Stimulated activated CD4-positive, alpha-beta T cell treated with anti-CD3 and anti-CD28 coated beads, Interleukin-1b, Interleukin-23, amount 100 ng/mL, for 48 hours (primary cell): Measurements from ENCODE around the gene ITPKB.
A peak's percentile ranks its signal among the peaks of the same experiment; 100 is the strongest.

Experiments
- DNase-seq: peaks from one replicate; pipeline ENCODE4 v3.0.0-alpha.2; 2020

The ITPKB gene

GRCh38 chr1:226682871-226683814 lies 55.9 kb downstream of the ITPKB start:
- peak; percentile 51 for DNase-seq

GRCh38 chr1:226681652-226682493 lies 57.2 kb downstream of the ITPKB start:
- DNase-seq = no peak

- DNase-seq = no peak
Observed at GRCh38 chr1:226680653-226681052, 58.4 kb downstream of the ITPKB start.

DNA sequence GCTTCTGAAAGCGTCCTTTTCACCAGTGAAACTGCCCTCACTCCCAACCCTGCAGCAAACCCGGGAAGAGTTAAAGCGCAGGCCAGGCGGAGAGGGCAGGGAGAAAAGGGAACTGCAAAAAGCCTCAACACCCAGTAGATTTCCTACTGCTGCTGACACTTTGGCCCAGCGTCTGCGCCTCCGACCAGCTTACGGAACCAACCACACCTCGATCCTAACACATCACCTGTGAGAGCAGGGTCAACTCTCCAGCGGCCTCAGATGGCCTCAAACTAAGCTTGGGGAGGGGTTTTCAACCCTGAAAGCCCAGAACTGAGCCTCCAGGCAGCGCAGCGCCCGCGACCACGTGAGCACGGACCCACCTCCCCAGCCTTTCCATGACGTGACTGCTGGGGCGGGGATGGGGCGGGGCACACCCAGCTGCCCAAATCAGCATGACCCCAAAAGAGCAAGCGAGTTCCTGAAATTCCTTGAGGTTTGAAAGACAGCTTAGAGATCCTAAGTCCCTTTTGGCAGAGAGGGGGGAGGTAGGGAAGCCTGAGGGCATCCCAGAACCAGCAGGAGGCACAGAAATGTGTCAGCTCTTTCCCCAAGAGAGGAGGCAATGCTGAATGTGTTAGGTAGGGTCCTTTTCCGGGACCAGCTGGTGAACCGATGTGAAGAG lies 59.1 kb downstream of the ITPKB start:
- peak; percentile 76 for DNase-seq

DNA sequence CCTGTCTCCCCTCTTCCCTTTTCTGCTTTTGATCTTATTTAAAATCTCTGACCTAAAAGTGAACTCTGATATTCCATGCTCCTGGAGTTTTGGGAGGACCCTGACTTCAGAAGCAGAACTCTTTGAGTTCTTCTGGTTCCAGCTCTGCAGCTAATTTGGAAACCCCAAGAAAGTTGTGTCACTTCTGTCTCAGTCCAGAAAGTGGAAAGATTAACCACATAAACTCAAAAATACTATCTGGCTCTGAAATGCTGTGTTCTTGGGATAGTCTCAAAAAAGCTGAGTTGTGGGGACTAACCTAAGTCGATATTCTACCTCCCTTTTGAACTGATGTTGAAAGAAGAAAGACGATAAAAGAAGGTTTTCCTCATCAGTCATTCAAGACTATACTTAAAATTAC lies 59.8 kb downstream of the ITPKB start:
- no peak for DNase-seq

DNA sequence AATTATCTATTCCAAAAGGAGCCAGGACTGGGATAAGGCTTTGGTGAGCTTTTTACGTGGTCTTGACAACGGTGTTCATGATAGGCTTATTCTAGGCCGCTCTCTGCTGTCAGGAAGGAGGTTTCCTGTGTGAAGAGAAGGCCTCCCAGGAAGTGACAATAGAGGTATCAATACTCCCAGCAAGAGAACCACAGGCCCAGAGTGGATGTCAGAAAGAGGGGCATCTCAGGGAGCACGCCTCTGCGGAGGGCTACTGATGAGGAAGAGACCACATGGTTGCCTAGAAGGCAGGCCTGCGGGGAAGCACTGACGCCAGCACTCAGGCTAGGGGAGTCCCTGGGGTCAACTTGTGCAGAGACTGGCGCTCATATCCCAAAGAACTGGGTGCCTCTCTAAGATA lies 60.4 kb downstream of the ITPKB start:
- DNase-seq = no peak

DNA sequence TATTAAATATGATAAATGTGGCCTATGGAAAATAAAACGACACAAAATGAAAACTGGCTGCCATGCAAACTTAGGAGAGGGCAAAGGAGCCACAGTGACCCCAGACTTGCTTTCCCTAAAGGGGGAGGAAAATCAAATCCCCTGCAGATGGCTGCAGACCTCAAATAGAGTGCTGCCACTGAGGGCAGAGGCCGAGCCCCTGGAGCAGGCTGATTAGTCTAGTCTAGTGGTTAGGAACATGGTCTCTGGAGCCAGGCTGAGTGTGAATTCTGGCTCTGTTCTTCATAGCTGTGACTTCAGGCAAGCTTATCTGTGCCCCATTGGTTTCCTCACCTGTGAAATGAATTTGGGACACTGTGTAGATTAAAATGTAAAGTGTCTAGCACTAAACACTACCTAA lies 60.8 kb downstream of the ITPKB start:
- DNase-seq = no peak

DNA sequence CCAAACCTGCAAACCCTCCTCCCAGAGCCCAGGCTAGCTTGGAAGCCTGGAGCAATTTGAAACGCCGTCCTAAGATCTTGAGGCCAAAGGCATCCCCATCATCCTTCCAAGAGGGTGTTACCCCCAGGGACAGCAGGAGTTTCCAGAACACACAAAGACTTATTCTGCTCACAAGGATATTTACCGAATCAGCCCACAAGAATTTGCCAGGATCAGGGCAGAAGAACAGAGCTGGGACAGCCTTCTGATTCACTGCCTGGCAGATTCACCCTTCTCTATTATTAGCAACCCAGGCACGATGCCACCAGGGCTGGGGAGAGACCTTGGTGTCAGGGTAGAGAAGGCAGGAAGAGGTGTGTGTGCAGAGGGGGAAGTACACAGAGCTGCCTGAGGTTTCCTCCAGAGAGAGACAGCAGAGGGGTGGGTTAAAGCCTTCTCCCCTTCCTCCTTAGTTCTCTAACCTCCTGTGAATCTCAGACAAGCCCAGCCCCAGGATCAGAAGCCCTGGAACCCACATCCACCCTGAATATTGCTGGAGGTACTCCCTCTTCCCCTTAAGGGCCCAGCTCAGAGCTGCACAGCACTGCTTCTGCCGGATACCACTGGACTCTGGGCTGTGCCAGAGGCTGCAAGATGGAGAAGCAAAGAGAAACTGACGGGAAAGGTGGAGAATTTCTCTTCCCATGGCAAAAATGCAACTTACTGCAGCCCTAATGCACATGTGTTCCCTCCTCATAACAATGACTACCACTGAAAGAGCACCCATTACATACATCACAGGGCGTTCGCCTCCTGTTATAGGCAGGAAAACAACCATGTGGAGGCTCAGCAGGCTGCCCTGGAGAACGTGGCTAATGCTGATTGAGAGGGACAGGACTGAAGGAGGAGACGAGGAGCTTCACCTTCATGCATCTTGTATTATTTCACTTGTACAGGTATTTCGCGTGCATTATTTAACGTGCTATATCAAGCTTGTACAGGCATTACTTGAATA lies 61.8 kb downstream of the ITPKB start:
- DNase-seq = peak; percentile 71

GRCh38 chr1:226676381-226676780 lies 62.7 kb downstream of the ITPKB start:
- DNase-seq = no peak

DNA sequence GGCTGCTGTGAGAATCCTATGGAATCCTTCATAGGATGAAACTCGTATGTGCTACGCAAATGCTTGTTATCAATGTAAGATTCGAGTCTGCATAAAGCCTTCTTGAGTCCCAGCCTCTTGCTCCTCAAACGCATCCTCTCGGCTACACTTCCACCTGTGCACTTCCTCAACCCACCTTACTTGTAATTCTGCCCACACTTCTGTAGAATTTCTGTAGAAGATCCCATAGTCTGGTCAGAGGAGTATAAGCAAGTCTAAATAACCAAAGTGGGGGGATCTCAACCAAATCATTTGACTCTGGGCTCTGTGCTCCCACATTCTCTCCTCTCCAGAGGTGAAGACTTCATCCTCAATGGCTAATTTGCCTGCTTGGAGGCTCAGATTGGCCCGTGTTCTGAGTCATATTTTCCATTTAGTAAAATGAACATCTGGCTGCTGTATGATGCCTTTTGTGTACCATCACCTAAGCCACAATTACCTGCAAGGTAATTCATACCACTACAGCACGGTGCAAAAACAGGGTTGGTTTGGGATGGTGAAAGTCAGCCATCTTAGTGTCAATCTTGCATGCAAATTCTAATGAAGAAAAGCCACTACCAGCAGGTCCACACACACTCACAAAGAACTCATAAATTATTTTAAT lies 63.2 kb downstream of the ITPKB start:
- peak; percentile 42 for DNase-seq

GRCh38 chr1:226674892-226675714 lies 64.0 kb downstream of the ITPKB start:
- peak; percentile 71 for DNase-seq

DNA sequence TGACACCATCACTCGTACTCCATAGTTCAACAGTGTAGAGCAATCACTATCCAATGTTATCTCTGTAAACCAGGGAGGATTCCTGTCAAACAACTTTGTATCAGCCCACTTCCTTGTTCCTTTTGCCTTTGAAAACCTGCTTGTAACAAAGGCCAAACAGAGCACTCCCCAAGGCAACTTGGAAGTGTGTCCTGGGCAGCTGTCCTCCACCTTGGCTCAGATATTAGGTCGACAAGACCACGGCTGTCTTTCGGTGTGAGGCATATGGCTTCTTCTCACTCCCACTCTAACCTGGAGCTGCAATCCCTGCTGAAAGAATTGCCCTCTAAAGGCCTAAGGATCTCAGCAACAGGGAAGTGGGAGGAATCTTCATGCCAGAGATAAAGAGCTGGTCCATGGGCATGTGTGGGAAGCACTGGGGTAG lies 66.7 kb downstream of the ITPKB start:
- no peak for DNase-seq

DNA sequence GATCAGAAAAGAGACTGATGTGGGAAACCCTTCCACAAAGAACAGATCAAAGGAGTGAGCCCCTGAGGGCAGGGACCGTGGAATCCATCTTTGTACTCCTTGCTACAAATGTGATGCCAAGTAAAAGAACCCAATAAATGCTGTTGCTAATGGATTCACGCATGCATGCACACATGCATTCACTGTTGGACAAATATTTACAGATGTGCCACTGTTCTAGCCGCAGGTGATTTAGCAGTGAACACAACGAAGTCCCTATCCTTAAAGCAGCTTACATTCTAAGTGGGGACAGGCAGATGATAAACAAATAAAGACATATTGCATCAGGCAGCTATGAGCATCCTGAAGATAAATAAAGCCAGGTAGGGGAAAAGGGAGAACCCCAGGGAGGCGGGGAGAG lies 67.8 kb downstream of the ITPKB start:
- DNase-seq = no peak

DNA sequence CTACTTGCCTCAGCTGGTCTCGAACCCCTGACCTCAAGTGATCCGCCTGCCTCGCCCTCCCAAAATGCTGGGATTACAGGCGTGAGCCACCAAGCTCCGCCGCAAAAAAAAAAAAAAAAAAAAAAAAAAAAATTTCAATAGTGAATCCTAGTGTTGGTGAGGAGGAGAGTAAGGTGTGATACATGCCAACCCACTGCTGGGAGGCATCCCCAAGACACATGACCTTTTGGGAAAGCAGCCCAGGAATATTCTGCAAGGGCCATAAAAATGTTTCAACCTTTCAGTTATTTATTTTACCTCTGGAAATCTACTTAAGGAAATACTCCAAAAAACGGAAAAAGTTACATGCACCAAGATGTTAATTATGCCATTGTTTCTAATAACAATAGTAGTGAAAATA lies 69.0 kb downstream of the ITPKB start:
- DNase-seq = no peak

DNA sequence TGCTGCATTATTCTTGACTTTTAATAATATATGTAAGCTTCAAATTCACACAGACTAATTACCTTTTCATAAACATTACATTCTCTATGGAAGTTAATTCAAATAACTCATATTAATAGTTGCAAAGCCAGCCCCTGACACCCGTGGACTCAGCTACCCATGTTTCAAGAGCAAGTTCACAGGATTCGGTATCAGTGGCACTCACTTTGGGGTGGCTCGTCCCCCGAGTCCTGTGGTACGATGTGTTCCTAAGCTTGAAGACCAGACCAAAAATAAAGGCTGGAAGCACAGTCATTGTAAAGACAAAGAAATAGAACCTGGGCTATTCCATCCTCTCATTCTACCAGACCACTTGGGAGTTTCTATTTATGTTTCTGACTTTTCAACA lies 70.9 kb downstream of the ITPKB start:
- no peak for DNase-seq

- no peak for DNase-seq
Observed at GRCh38 chr1:226666692-226667091, 72.4 kb downstream of the ITPKB start.

- no peak for DNase-seq
Observed at GRCh38 chr1:226666164-226666506, 72.9 kb downstream of the ITPKB start.

DNA sequence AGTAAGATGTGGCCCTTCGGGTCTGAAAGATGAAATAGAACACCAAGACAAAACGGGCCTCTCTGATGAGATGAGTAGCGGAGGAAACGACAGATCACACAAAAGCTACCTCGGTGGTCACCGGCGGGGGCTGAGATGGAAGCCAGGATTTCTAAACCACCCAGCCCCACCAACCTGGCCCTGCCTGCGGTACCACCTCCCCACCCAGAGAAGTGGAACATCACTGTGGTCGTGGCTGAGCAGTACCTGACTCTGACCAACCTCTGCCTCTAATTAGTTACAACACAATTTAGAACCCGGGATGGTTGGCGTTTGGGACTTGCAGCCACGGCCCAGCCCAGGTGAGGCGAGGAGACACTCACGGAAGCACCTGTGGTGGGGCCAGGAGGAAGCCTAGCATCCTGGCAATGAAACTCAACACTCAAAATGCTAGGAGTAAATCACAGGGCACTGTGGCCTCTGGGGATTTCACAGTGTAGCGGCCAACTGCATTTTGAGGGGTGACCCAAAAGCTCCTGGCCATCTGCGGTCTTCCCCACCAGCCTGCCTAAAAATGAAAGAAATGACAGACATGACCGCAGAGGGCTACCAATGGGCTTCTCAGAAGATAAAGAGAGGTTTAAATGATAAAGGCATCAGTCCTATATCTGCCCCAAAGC lies 73.4 kb downstream of the ITPKB start:
- DNase-seq = no peak

GRCh38 chr1:226664413-226665101 lies 74.5 kb downstream of the ITPKB start:
- no peak for DNase-seq

- DNase-seq = no peak
Observed at GRCh38 chr1:226663327-226663704, 75.8 kb downstream of the ITPKB start.
